Cardiac fibroblast (primary cell): ENCODE measurements around the gene ARHGAP42.

Experiments used
- DNase-seq, 2 donors: peaks; one replicate each; pipeline versions ENCODE4 v3.0.0 to v3.0.0-alpha.2; 2010; ENCODE audit warnings: low read depth in 2 of 2
- H3K4me3 ChIP-seq, 2 donors: replicated peaks in 1 of 2; 1 replicate in 1 of 2; 2 replicates in 1 of 2; pipeline ENCODE4 v1.5.1; 2011; ENCODE audit warnings: low read depth in 2 of 2, low read length in 2 of 2, mild to moderate bottlenecking in 2 of 2, moderate library complexity in 1 of 2
- CTCF ChIP-seq: IDR thresholded peaks from one replicate; pipeline ENCODE4 v1.5.1; 2011; ENCODE audit warnings: low read depth, mild to moderate bottlenecking, low read length, inconsistent platforms

ARHGAP42 gene

DNA sequence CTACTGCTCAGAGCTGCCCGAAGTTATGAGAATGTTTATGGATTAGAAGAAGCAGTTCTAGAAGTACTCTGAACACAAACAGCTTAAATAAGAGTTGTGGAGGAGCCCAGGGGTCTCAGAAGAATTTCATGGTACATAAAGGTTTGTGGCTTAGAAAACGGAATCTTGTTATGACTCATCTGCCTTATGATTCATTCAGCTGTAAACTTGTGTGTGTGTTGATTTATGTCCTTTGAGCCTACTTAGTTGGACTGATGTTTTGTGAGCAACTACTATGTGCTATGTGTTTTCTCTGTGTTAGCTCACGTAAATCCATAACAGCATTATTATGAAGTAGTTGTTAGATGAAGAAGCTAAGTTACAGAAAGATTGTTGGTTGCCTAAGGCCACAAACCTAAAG is 238.8 kb downstream of the ARHGAP42 start:
- DNase-seq: peak; percentile 50 to 73
- TF ChIP-seq CTCF: no peak

DNA sequence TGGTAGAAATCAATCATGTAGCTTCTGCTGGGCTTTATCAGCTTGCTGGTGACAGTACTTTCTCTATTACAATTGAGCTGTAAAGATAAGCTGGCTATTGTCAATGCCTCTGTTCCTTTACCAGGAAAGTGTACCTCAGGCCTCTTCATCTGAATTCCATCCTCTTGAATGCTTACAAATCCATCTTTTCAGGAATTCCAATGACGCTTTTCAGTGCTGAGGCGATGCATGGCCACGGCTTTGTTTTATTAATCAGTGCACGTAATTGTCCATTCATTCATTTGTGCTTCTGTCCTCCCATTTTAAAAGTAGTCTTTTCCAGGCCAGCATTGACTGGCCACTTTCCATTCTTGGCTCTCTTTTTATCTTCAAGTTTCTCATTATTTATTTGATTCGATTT is 240.5 kb downstream of the ARHGAP42 start:
- DNase-seq: no peak
- TF ChIP-seq CTCF: no peak
- no peak overlapping the region for H3K4me3 ChIP-seq

More for the DNA sequence above, 238.8 kb downstream of the ARHGAP42 start:
- H3K4me3 ChIP-seq: no peak overlapping the region

DNA sequence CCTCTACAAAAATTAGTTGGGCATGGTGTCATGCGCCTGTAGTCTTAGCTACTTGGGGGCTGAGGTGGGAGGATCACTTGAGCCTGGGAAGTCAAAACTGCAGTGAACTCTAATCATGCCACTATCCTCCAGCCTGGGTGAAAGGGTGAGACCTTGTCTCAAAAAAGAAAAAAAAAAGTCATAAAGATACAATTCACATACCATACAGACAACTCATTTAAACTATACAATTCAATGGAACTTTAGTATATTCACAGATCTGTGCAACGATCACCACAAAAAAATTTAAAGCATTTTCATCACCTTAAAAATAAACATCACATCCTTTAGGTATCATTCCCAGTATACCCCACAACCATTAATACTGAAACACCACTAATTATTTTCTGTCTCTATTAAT is 241.3 kb downstream of the ARHGAP42 start:
- TF ChIP-seq CTCF: no peak
- no peak for DNase-seq
- H3K4me3 ChIP-seq: no peak overlapping the region

GRCh38 chr11:100929377-100929776 is 242.3 kb downstream of the ARHGAP42 start:
- H3K4me3 ChIP-seq: no peak overlapping the region
- peak; percentile 26 to 60 for DNase-seq
- no peak for TF ChIP-seq CTCF

GRCh38 chr11:100930185-100930778 is 243.2 kb downstream of the ARHGAP42 start:
- no peak overlapping the region for H3K4me3 ChIP-seq
- peak; percentile 83 for DNase-seq
- TF ChIP-seq CTCF: peak; percentile 41

DNA sequence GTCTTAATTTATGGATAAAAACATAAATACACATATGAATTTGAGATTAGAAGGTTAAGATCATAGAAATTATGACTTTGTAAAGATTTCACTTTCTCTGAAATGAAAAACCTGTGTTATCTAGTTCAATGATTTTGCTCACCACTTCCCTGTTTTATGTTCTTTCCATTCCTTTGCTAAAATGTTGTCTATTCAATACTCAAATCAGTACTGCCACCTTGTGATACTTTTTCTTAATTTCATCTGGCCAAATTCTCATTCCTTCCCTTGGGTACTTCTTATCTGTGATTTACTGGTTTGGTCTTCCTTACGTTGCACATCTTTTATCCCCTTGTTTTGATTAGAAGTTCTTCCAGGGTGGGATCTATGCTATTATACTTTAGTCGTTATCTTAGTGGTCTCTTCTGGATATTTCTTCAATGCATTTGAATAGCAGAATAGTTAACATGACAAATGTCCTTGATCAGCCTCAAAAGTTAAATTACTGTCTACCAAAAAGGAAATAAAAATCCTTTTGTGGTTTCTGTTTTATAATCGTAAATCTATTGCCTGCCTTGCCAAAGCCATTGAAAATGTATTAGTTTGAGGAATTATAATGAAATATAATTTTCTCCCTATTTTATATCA is 245.5 kb downstream of the ARHGAP42 start:
- DNase-seq: peak; percentile 58 to 59
- peak; percentile 42 for TF ChIP-seq CTCF
- no peak overlapping the region for H3K4me3 ChIP-seq
